Pancreas (tissue), 10 donors: ENCODE data around the gene TP53TG5. TPM values are rescaled to one million over a fixed set of nuclear protein-coding genes. Genes with fewer than 3 reads are reported as not detected.

Source experiments
- ATAC-seq, 4 donors: fragments of 200-7000 bp; cut with Tn5 transposase; one replicate each; pipeline versions ENCODE4 v1.8.0 to v1.9.1; 2020; ENCODE audit warnings: mild to moderate bottlenecking in 4 of 4, moderate library complexity in 4 of 4
- DNase-seq, 6 donors: peaks; one replicate each; pipeline ENCODE4 v3.0.0-alpha.2; 2020
- FAIRE-seq: peaks from 2 replicates; lab custom pipeline; 2012; peaks lifted over from hg19 to GRCh38; lab: Jason Lieb, UNC
- H3K27ac ChIP-seq, 4 donors: fragments of 200-600 bp; sonication (generic); 1 replicate in 3 of 4; 2 replicates in 1 of 4; pipeline versions ENCODE4 v1.5.0 to v1.8.0; 2020
- H3K27me3 ChIP-seq, 4 donors: fragments of 200-600 bp; one replicate each; pipeline ENCODE4 v1.8.0; 2021
- H3K36me3 ChIP-seq, 3 donors: fragments of 200-600 bp; sonication (generic) in 1 of 3; one replicate each; pipeline versions ENCODE4 v1.5.0 to v1.8.0; 2020 to 2021
- H3K4me1 ChIP-seq, 3 donors: fragments of 200-600 bp; one replicate each; pipeline ENCODE4 v1.8.0; 2021
- H3K4me3 ChIP-seq, 4 donors: fragments of 200-600 bp; sonication (generic) in 2 of 4; one replicate each; pipeline versions ENCODE4 v1.5.0 to v1.8.0; 2020 to 2021
- H3K9me3 ChIP-seq, 4 donors: fragments of 200-600 bp; one replicate each; pipeline ENCODE4 v1.8.0; 2021
- CTCF ChIP-seq, 4 donors: fragments of 200-600 bp; sonication (generic) in 3 of 4; IDR thresholded peaks; one replicate each; pipeline versions ENCODE4 v1.5.0 to v1.8.0; 2021; ENCODE audit warnings: antibody characterized with exemption in 4 of 4
- WGBS, 2 donors: extraction: QIAGEN DNeasy Blood & Tissue Kit; methylation state at CpG; one replicate each; pipeline ENCODE4 v1.1.7; 2013; 5-methylcytosine and 5-hydroxymethylcytosine counted together
- intact Hi-C, 3 donors: fragments of 100-400 bp; cut with DNase I; formaldehyde crosslinking; loops; one replicate each; pipeline versions ENCODE4 v1.11.1 to v1.14.2; 2022
- polyA plus RNA-seq, 2 donors: library from polyadenylated mRNA; stranded (reverse); fragments of 200-250 nt; gene quantifications; one replicate each; pipeline ENCODE4 v1.2.3, GENCODE V29; 2013
- total RNA-seq, 6 donors: library from RNA; stranded (reverse); fragmentation: NEBNext Ultra II Directional in 4 of 6; extraction: Animal tissue kit (Norgen Biotek cat#: 25700) in 4 of 6; gene quantifications; one replicate each; pipeline versions ENCODE4 v1.2.1 to v1.2.4, GENCODE V29; 2021 to 2023
- donor health status: healthy with polysubstance abuse.
- donor health status: DM: no; HTN: no; CAD: no; lungs with moderate emphysema.
- donor health status: DM: no; HTN: no; CAD: no.
- donor health status: control.
- donor health status: control.
- donor health status: Bipolar disorder and iron deficiency.
- donor health status: DM: yes; HTN: yes; CAD: no.
- donor health status: DM: no; HTN: no; CAD: no.
- donor health status: DM: no; HTN: no; CAD: no.
- donor health status: DM: yes; HTN: yes; CAD: no.

Gene TP53TG5
- total and polyA plus RNA-seq, 8 donors = 0.44 TPM; not detected in 7

- H3K9me3 ChIP-seq = no peaks in the 10 kb centered on the region
- H3K36me3 ChIP-seq = peaks cover 7 to 39% (median 29%) of the 10 kb centered on the region in 3 donors
- peaks cover 5 to 14% (median 7%) of the 10 kb centered on the region in 3 donors for H3K4me1 ChIP-seq
- intact Hi-C loops = no loop called here
- no peak for FAIRE-seq
- no peak for DNase-seq
- WGBS, 2 donors = 98% methylated on average over 2 of the region's 2 CpGs
- H3K27ac ChIP-seq = no peak overlapping the region
- TF ChIP-seq CTCF (IDR thresholded peaks at IDR 0.05) = no peak
- H3K4me3 ChIP-seq = no peak overlapping the region
- no peak for ATAC-seq
- H3K27me3 ChIP-seq = no peaks in the 10 kb centered on the region
Observed at GRCh38 chr20:45423700-45424099, 45.6 kb upstream of the TP53TG5 start.

- peaks cover 7 to 33% (median 29%) of the 10 kb centered on the region in 3 donors for H3K36me3 ChIP-seq
- H3K9me3 ChIP-seq = no peaks in the 10 kb centered on the region
- ATAC-seq (no peak), FAIRE-seq (no peak), DNase-seq (peak in 1 of 6 donors; percentile 49)
- 92 to 95% methylated on average over 8 of the region's 8 CpGs for WGBS, 2 donors
- peaks cover 10 to 26% (median 15%) of the 10 kb centered on the region in 3 donors for H3K4me1 ChIP-seq
- no peak overlapping the region for H3K4me3 ChIP-seq
- H3K27me3 ChIP-seq = no peaks in the 10 kb centered on the region
- no peak for TF ChIP-seq CTCF (IDR thresholded peaks at IDR 0.05)
- intact Hi-C loops = no loop called here
- H3K27ac ChIP-seq = peak overlapping the region in 2 of 4 donors; percentile 79 to 83
Observed at GRCh38 chr20:45420125-45420524, 42.0 kb upstream of the TP53TG5 start.

GRCh38 chr20:45419188-45420091, 41.3 kb upstream of the TP53TG5 start:
- H3K36me3 ChIP-seq = peaks cover 7 to 29% (median 28%) of the 10 kb centered on the region in 3 donors
- no peaks in the 10 kb centered on the region for H3K9me3 ChIP-seq
- DNase-seq (peak in 5 of 6 donors; percentile 55 to 87 (median 86)), ATAC-seq (peak; percentile 82 to 91 (median 84)), FAIRE-seq (no peak)
- H3K4me3 ChIP-seq = no peak overlapping the region
- H3K27me3 ChIP-seq = no peaks in the 10 kb centered on the region
- H3K4me1 ChIP-seq = peaks cover 10 to 26% (median 17%) of the 10 kb centered on the region in 3 donors
- intact Hi-C loops = no loop called here
- no peak for TF ChIP-seq CTCF (IDR thresholded peaks at IDR 0.05)
- 64 to 65% methylated on average over 17 of the region's 17 CpGs for WGBS, 2 donors
- peak overlapping the region; percentile 35 to 83 (median 60) for H3K27ac ChIP-seq

- H3K9me3 ChIP-seq = no peaks in the 10 kb centered on the region
- WGBS, 2 donors = 60 to 76% methylated on average over 2 of the region's 2 CpGs
- H3K4me3 ChIP-seq = peak overlapping the region in 2 of 4 donors; percentile 75 to 83
- DNase-seq (no peak), FAIRE-seq (no peak), ATAC-seq (no peak)
- no peak for TF ChIP-seq CTCF (IDR thresholded peaks at IDR 0.05)
- peaks cover 7 to 20% (median 15%) of the 10 kb centered on the region in 3 donors for H3K36me3 ChIP-seq
- peaks cover 10 to 26% (median 17%) of the 10 kb centered on the region in 3 donors for H3K4me1 ChIP-seq
- no peak overlapping the region for H3K27ac ChIP-seq
- no peaks in the 10 kb centered on the region for H3K27me3 ChIP-seq
- intact Hi-C loops = no loop called here
Observed at GRCh38 chr20:45416917-45417316, 38.8 kb upstream of the TP53TG5 start.
